GM19023 (cell line): Measurements from ENCODE around the gene ZNF474.

ENCODE experiments used
- ATAC-seq: cut with Tn5 transposase; IDR thresholded peaks from one replicate; pipeline ENCODE4 v1.9.1; 2021; ENCODE audit warnings: mild to moderate bottlenecking, moderate library complexity; ENCODE audit not compliant: unreplicated experiment

Gene ZNF474

GRCh38 chr5:122152266-122152900 is 23.0 kb downstream of the ZNF474 start:
- ATAC-seq, result no peak

DNA sequence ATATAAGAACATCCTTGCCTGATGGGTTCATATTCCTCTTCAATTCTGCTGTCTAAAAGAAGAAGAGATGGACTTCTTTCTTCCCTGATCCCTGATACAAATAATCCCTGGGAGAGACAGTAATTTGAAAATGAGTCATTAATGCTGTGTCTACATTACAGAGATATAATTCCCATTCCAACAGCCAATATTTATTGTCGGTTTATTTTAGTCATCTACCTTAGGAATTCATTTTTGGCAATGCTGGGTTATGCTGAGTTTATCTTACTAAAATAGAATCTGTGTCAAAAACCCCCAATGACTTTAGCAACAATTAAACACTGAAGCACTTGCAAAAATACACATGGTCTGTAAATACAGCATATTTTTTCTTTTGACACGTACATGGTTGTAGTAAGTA is 23.9 kb downstream of the ZNF474 start:
- no peak for ATAC-seq

GRCh38 chr5:122153774-122154173 is 24.4 kb downstream of the ZNF474 start:
- ATAC-seq, result no peak

- ATAC-seq, result no peak
Measured at GRCh38 chr5:122154491-122154890, 25.1 kb downstream of the ZNF474 start.

- ATAC-seq, result no peak
Measured at GRCh38 chr5:122154910-122155309, 25.6 kb downstream of the ZNF474 start.

DNA sequence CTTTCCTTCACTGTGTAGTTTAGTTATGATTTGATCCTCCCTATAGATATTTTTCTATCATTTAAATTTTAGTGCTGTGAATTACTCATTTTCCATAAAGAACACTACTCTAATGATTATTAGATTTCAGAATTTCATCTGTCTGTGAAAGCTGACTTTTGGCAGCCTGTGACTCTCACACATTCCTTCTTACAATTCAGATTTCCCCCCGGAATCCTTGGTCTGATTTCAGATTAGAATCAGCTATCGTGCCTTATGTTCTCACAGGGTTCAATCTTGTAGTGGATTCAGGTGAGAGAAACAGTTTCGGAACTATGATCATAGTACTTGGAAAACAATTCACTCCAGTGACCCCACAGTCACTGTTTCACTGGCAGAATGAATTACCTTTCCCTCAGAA is 26.2 kb downstream of the ZNF474 start:
- ATAC-seq, result no peak

DNA sequence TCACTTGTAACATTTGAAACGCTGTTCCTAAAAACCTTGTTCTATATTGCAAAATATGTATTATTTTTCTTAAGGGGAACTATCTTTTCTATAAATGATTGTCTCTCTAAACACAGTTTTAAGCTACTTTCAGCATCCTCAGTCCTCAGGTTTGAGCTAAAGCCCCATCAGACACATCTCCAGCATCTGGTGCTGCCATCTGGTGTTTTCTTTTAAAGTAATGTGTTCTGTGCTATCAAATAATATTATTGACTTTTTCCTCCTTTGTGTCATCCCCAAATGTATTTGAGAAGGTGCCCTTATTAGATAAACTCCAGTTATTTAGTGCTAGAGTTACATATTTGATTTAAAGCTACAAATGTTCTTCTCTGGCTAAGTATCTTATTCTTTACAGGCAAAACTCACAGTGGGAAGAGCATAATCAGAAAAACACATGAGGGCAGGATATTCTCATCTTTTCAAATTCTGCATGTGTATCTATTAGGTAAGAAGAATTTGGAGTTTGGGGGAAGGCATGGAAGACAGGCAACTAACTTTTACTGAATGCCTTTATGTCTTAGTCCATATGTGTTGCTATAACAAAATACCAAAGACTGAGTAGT is 27.5 kb downstream of the ZNF474 start:
- ATAC-seq, result no peak

GRCh38 chr5:122162100-122162638 is 32.8 kb downstream of the ZNF474 start:
- ATAC-seq, result no peak

DNA sequence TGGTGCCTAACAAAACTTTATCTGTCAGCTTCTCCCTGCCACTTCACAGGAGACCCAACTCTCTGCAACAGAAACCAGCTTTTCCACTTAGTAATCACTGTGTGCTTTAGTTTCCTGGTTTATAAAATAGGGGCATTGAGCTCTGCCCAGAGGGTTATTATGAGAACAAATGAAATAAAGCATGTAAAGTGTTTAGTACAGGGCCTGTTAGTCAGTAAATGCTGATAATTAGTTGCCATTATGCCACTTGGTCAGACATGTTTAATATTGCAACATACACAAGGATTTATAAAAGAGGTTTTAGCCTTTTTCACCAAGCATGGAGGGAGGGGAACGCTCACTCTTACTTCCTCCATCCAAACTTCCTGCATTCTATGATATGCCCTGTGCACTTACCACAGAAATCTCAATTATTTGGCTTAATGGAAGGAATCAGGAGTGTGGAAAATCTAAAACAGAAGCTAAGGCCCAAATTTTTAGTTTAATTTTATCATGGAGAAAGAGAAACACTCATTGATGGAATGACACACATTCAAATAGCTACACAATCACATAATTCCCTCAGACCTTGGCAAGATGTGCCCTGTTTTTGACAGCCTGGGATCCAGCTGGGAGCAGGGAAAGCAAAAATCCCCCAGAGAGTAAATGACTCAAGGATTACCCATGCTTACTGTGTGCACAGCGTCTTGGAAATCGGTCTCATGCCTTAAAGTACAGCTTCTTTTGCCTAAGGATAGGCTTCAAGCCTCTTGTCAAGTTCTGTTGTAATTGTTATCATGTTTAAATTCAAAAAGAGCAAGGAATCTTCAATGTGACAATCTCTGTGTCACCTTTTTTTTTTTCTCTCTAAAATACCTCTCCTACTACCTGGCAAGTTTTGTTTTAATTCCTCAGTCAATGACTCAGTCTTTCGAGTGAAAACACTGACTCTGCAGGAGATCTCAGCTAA is 34.0 kb downstream of the ZNF474 start:
- ATAC-seq, result no peak

- no peak for ATAC-seq
Measured at GRCh38 chr5:122164070-122164435, 34.7 kb downstream of the ZNF474 start.

DNA sequence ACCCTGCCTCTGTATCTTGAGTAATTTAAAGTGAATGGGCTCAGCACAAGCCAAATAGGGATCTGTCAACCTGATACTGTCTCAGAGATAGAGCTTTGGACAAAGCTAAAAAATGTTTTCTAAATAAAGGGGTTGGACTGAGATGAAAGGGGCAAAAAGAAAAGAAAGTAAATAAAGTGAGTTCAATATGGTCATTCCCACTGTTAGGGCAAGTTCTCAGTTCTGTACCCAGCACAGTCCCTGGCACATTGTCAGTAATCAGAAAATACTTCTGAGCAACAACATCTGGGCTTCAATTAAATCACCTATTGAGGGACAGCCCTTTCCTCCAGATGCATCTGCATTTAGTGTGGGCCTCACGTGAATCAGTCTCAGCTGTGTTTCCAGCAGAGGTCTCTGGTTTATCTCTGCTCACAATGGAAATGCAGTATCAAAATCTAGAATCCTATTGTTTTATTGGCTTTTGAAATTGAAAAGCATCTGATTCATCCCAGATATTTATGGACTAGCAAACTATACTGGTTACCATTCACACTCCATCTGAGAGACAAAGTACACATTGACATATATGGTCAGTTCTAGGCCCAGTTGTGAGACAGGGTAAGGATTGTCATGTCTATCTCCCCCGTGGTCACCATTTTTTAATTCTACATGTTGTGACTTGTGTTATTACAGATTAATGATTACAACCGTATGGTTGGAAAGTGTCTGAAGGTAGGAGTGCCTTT is 35.6 kb downstream of the ZNF474 start:
- ATAC-seq, result no peak

DNA sequence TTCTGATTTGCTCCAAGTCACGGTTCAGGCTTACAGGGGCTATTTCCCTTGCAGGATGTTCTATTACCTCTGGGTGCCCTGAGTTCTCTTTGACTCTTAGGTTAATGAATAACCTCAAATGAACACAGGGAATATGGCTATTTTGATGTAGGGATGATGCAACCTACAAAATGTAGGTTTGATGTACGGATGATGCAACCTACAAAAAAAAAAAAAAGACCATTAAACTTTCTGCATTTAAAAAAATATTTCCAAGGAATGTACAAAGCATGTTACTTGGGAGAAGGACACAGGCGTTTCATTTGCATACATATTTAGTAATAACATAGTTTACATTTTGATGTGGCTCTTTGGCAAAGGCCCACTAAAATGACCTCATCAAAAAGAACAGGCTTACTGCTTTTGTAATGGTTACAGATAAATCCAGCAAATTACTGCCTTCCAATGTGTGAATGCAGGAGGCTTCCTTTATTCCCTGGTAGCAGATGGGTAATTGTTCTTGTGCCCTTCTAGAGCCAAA is 36.3 kb downstream of the ZNF474 start:
- no peak for ATAC-seq

- no peak for ATAC-seq
Measured at GRCh38 chr5:122169350-122170103, 40.2 kb downstream of the ZNF474 start.

DNA sequence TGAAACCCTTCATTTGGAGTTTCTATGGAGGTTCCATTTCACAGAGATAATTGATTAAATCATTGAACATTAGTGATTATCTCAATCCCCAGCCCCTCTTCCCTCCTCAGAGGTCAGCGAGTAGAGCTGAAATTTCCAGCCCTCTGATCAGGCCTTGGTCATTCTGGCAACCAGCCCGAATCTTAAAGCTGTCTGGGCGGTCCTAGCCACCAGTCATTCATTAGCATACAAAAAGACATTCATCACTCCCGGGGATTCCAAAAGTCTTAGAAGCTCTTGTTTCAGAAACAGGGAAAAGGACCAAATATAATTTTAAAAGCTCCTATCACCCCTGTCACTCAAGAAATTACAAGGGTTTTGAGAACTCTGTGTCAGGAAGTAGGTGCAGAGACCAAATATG is 41.3 kb downstream of the ZNF474 start:
- no peak for ATAC-seq

DNA sequence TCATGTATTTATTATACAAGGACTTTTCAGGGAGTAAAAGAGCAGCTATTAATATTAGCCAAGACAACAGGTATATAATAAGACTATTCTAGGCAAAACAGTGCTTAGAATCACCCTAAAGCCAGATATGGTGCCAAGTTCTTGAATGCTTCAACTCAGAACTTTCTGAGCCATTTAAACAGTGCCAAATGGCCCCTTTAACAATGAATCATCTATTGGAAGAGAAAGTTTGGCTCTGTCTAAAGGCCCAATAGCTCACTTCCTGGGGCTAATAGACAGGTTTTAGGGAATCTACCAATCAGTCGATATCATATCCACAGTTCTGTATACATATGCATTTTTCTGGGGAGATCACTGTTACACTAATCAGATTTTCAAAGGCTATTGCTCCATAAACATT is 42.9 kb downstream of the ZNF474 start:
- ATAC-seq, result no peak

DNA sequence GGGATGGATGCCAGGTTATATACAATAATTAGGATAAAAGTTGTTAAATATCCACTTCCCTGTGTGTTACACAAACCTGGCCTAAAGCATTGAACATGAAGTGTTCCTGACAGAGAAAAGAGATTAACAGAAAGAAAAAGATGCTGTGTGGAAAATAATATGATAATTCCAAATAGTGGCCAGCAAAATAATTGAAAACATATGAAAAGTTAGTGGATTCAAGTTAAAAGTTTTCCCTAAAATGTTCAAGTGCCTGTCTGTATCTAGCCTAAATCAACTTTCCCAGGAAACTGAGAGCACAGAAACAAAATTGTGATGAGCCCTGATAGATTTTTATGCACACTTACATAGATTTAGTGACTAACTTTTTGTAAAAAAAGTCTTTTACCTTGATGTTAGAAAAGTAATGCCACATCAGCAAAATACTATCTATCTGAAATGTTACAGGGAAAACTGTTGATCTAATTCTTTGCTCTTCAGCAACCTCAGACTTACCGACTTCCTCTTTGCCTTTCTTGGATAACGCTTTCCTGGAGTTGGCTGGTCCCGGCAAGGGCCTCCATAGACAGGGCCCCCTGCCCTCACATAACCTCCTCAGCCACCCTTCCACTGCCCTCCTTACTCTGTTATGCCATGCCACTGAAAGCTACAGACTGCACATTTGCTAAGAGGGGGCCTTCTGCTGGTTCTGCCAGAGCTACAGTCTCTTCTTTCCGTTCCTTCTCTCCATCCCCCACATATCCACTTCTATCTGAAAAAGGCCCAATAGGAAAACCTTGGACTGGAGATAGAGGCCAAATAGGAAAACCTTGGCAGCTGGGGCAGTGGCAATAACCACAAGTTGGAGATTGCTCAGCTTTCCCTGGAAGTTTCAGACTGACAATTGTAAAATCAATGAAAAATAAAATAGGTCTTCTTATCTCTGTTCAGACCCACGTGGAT is 44.4 kb downstream of the ZNF474 start:
- ATAC-seq, result no peak

GRCh38 chr5:122175091-122175490 is 45.7 kb downstream of the ZNF474 start:
- no peak for ATAC-seq

DNA sequence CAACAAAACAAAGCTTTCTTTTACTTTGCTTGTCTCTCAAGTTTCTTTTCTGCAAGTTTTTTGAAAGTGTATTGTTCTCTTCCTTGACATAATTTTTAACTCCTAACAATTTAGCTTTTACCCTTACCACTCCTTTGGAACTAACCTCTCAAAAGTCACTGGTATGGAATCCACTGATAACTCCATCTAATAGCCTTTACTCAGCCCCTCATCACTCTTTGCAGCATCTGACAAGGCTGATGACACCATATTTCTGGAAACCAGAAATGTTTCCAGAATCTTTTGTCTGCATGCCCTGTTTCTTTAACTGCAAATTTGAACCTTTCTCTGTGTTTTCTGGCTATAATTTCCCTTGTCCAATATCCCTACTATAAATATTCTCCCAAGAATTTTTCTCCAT is 46.5 kb downstream of the ZNF474 start:
- ATAC-seq, result no peak

DNA sequence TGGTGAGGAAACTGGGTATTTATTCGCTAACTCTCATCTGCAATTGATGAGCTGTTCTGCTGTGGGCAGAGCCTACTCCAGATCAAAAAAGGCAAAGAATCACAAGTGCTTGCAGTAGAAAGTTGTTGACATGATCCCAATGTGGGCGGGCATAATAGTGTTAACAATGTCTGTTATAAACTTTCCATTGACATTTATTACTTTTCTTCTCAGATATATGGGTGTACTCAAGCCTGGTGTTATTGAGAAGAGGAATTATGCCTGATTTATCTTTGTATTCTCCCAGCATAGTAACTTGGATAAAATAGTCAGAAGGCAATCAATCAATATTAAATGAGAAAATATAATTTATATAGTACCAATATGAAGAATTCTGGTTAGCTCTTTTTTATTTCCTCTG is 47.8 kb downstream of the ZNF474 start:
- ATAC-seq, result no peak
